ENCODE measurements around the gene ANO9. TPM values are rescaled to one million over a fixed set of nuclear protein-coding genes. Genes with fewer than 3 reads are reported as not detected.

The ANO9 gene
- total and polyA plus RNA-seq, 12 donors: 0.07 to 2.9 (median 0.97) TPM; not detected in 5

GRCh38 chr11:380491-380890 is 61.3 kb downstream of the ANO9 start:
- intact Hi-C loops (cut with DNase I): no loop called here
- Histone ChIP-seq H3K36me3 (replicated peaks in 1 of 2) (no peaks in the 10 kb centered on the region), H3K4me1 (replicated peaks in 1 of 2) (no peaks in the 10 kb centered on the region), H3K27ac (no peak overlapping the region), H3K27me3 (no peaks in the 10 kb centered on the region), H3K9me3 (replicated peaks in 1 of 3) (no peaks in the 10 kb centered on the region), H3K4me3 (no peak overlapping the region)
- DNase-seq: no peak
- 93 to 95% (median 94%) methylated on average over 14 to 23 of the region's 23 CpGs for whole genome bisulfite sequencing, 4 donors
- TF ChIP-seq CTCF (IDR thresholded peaks at IDR 0.05): no peak
- no peak for TF ChIP-seq POLR2A (IDR thresholded peaks at IDR 0.05)

- no peak overlapping the region for H3K4me3 ChIP-seq
- no peaks in the 10 kb centered on the region for H3K9me3 ChIP-seq (replicated peaks in 1 of 3)
- no peak for DNase-seq
- WGBS, 4 donors: 86 to 94% (median 91%) methylated on average over 18 to 35 of the region's 35 CpGs
- H3K36me3 ChIP-seq (replicated peaks in 1 of 2): no peaks in the 10 kb centered on the region
- intact Hi-C loops (cut with DNase I): no loop called here
- no peak for TF ChIP-seq POLR2A (IDR thresholded peaks at IDR 0.05)
- no peak for TF ChIP-seq CTCF (IDR thresholded peaks at IDR 0.05)
- H3K4me1 ChIP-seq (replicated peaks in 1 of 2): no peaks in the 10 kb centered on the region
- H3K27ac ChIP-seq: no peak overlapping the region
- no peaks in the 10 kb centered on the region for H3K27me3 ChIP-seq
These were observed 61.7 kb downstream of the ANO9 start for GRCh38 chr11:380095-380480.

- no peak for DNase-seq
- no peak for TF ChIP-seq CTCF (IDR thresholded peaks at IDR 0.05)
- TF ChIP-seq POLR2A (IDR thresholded peaks at IDR 0.05): no peak
- Histone ChIP-seq H3K27me3 (no peaks in the 10 kb centered on the region), H3K9me3 (replicated peaks in 1 of 3) (no peaks in the 10 kb centered on the region), H3K4me3 (no peak overlapping the region), H3K4me1 (replicated peaks in 1 of 2) (no peaks in the 10 kb centered on the region), H3K27ac (no peak overlapping the region), H3K36me3 (replicated peaks in 1 of 2) (no peaks in the 10 kb centered on the region)
- 90 to 95% (median 93%) methylated on average over 34 to 87 of the region's 87 CpGs for WGBS, 4 donors
- intact Hi-C loops (cut with DNase I): no loop called here
These were observed 62.4 kb downstream of the ANO9 start for GRCh38 chr11:379205-380094.

GRCh38 chr11:377883-378500 is 63.8 kb downstream of the ANO9 start:
- Histone ChIP-seq H3K9me3 (replicated peaks in 1 of 3) (no peaks in the 10 kb centered on the region), H3K4me3 (no peak overlapping the region), H3K36me3 (replicated peaks in 1 of 2) (no peaks in the 10 kb centered on the region), H3K27ac (no peak overlapping the region), H3K4me1 (replicated peaks in 1 of 2) (no peaks in the 10 kb centered on the region), H3K27me3 (no peaks in the 10 kb centered on the region)
- no peak for DNase-seq
- intact Hi-C loops (cut with DNase I): no loop called here
- TF ChIP-seq CTCF (IDR thresholded peaks at IDR 0.05): no peak
- no peak for TF ChIP-seq POLR2A (IDR thresholded peaks at IDR 0.05)
- WGBS, 4 donors: 69 to 83% (median 70%) methylated on average over 10 to 11 of the region's 11 CpGs
